H1 (cell line): ENCODE data around the gene CTXN3. TPM values are rescaled to one million over a fixed set of nuclear protein-coding genes. Genes with fewer than 3 reads are reported as not detected.

Experiments
- CHD2 ChIP-seq: IDR thresholded peaks from 2 replicates; pipeline ENCODE4 v1.6.1; 2012; ENCODE audit warnings: low read length, improper control_type of control experiment
- CHD7 ChIP-seq: fragments of 300-600 bp; sonication (generic); IDR thresholded peaks from 2 replicates; pipeline ENCODE4 v1.7.1; 2012; ENCODE audit warnings: low read length, moderate library complexity, mild to moderate bottlenecking, inconsistent platforms; ENCODE audit not compliant: insufficient replicate concordance
- GTF2F1 ChIP-seq: IDR thresholded peaks from 2 replicates; pipeline ENCODE4 v1.6.1; 2012; ENCODE audit warnings: low read depth, low read length, improper control_type of control experiment, borderline replicate concordance
- SAP30 ChIP-seq: fragments of 300-600 bp; sonication (generic); IDR thresholded peaks from 2 replicates; pipeline ENCODE4 v1.7.1; 2012; ENCODE audit warnings: low read length, moderate library complexity, mild to moderate bottlenecking, inconsistent platforms; ENCODE audit not compliant: insufficient read depth, insufficient replicate concordance
- SP2 ChIP-seq: IDR thresholded peaks from 2 replicates; pipeline ENCODE4 v1.6.1; 2012; ENCODE audit warnings: mild to moderate bottlenecking, low read length, inconsistent platforms
- polyA plus RNA-seq, 7 experiments: library from polyadenylated mRNA; depleted of rRNA in 3 of 7; stranded (reverse) in 5 of 7; unstranded in 2 of 7; fragments of >200 nt in 5 of 7; fragments of 200-250 nt in 2 of 7; gene quantifications; 1 replicate in 5 of 7; 2 replicates in 1 of 7; 4 replicates in 1 of 7; pipeline versions ENCODE4 v1.2.1 to v1.2.3, GENCODE V29; 2011 to 2013; ENCODE audit warnings: missing spikeins in 2 of 7, mixed read lengths in 2 of 7
- total RNA-seq: library from RNA; stranded (reverse); fragmentation: NEBNext Ultra II Directional; extraction: Animal tissue kit (Norgen Biotek cat#: 25700); gene quantifications from 2 replicates; pipeline ENCODE4 v1.2.1, GENCODE V29; 2021

Gene CTXN3
- total and polyA plus RNA-seq, 2 of the 8 experiments (the other 6 are each of a cell fraction or from before 2014, with no cell fraction given), result 0.05 TPM; not detected in 1

GRCh38 chr5:127645300-127645726, 3.6 kb upstream of the CTXN3 start (continued):
- TF ChIP-seq CHD7 (no peak), GTF2F1 (no peak), SP2 (no peak), CHD2 (no peak), SAP30 (no peak)
